Activated naive CD4-positive, alpha-beta T cell treated with Interleukin-2 at 50 U/mL for 16 hours (primary cell): ENCODE measurements around the gene AZGP1.
"Not testable (repeated sequence)": the region's sequence is repeated elsewhere in the genome, so short reads cannot be mapped to it uniquely, and the experiment has no call there.

Experiments used
- DNase-seq: peaks from one replicate; pipeline ENCODE4 v3.0.0-alpha.2; 2020

AZGP1 gene

DNA sequence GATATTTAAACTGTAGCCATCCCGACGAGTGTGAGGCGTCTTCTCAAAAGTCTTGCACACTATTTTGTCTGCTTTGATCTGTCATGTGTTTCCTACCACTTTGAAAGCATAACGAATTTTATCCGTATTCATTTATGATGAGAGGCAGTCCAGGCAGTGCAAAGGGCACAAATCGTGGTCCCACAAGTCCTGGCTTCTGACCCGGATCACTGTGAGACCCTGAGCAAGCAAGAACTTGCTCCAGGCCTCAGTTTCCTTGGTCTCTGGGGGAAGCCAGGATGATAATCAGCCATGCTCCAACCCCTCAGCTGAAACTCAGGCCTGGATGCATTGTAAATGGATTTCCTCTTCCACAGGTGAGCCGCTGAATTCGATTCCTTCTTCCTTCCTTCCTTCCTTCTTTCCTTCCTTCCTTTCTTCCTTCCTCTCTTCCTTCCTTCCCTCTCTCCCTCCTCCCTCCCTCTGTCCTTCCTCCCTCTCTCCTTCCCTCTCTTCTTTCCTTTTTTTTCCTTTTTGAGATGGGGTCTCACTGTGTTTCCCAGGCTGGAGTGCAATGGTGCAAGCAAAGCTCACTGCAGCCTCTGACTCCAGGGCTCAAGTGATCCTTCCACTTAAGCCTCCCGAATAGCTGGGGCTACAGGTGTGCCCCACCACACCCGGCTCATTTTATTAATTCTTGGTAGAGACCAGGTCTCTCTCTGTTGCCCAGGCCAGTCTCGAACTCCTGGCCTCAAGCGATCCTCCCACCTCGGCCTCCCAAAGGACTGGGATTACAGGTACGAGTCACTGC is 21.1 kb upstream of the AZGP1 start:
- no peak for DNase-seq

DNA sequence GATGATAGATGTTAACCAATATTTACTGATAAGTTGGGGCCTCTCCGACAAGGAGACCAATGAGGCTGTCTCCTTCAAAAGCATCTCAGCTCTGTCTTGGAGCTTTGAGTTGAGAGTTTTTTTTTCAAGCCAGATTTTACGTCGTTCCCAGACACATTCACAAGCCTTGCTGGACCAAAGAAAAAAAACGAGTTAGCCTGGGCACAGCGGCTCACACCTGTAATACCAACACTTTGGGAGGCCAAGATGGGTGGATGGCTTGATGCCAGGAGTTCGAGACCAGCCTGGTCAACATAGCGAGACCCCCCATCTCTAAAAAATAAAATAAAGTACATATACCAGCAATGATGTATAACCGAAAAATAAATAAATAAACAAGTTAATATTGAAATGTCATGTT is 19.0 kb upstream of the AZGP1 start:
- no peak for DNase-seq

DNA sequence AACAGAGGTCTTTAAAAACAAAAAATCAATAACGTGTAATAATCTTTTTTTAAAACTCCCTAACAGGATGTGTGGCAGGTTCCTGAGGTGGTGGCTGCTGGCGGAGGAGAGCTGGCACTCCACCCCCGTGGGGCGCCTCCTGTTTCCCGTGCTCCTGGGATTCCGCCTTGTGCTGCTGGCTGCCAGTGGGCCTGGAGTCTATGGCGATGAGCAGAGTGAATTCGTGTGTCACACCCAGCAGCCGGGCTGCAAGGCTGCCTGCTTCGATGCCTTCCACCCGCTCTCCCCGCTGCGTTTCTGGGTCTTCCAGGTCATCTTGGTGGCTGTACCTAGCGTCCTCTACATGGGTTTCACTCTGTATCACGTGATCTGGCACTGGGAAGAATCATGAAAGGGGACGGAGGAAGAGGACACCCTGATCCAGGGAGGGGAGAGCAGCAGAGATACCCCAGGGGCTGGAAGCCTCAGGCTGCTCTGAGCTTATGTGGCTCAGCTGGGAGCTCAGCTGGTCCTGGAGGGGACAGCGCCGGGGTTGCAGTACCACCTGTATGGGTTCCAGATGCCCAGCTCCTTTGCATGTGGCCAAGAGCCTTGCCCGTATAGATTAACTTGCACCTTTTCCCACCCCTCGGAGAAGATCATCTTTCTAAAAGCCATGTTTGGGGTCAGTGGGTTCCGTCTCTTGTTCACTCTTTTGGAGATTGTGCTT is 16.7 kb upstream of the AZGP1 start:
- DNase-seq: no peak

DNA sequence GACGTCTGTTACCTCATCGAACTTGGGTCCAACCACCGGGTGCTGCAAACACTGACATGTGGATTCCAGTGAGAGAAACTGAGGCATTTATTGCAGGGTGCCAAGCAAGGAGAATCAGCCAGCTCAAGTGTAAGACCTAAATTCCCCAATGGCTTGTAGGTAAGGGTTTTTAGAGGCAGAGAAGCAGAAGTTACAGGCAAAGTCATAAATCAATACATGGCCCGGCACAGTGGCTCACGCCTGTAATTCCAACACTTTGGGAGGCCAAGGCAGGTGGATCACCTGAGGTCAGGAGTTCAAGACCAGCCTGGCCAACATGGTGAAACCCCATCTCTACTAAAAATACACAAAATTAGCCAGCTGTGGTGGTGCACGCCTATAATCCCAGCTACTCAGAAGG is 15.7 kb upstream of the AZGP1 start:
- DNase-seq: not testable (repeated sequence)

DNA sequence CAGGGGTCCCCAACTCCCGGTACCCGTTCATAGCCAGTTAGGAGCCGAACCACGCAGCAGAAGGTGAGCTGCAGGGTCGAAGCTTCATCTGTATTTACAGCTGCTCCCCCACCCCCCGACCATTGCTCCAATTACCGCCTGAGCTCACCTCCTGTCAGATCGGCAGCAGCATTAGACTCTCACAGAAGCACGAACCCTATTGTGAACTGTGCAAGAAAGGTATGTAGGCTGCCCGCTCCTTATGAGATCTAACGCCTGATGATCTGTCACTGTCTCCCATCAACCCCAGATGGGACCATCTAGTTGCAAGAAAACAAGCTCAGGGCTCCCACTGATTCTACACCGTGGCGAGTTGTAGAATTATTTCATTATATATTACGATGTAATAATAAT is 14.6 kb upstream of the AZGP1 start:
- DNase-seq: no peak

DNA sequence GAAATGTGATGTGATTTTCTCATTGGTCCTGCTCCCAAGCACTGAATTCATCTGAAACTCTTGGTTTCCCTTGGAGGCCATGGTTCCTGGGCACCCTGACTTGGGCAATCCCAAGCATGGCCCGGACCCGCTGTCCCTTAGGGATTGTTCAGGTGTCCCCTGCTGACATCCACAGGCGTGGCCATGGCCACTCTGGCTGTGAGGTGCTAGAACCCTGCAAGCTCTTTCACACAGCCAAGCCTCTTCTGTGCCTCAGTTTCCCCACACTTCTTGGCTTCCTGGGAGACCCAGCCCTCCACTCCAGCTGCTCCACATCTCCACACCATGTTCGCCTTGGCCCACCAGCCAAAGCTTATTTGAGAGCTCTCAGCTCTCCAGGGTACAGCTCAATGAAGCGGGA is 12.0 kb upstream of the AZGP1 start:
- DNase-seq: no peak

DNA sequence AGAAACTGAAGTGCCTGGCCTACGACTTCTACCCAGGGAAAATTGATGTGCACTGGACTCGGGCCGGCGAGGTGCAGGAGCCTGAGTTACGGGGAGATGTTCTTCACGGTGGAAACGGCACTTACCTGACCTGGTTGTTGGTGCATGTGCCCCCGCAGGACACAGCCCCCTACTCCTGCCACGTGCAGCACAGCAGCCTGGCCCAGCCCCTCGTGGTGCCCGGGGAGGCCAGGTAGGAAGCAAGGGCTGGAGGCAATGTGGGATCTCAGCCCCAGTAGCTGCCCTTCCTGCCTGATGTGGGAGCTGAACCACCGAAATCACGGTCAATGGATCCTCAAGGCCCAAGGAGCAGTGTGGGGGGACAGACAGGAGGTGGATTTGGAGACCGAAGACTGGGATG is 11.5 kb upstream of the AZGP1 start:
- not testable (repeated sequence) for DNase-seq

DNA sequence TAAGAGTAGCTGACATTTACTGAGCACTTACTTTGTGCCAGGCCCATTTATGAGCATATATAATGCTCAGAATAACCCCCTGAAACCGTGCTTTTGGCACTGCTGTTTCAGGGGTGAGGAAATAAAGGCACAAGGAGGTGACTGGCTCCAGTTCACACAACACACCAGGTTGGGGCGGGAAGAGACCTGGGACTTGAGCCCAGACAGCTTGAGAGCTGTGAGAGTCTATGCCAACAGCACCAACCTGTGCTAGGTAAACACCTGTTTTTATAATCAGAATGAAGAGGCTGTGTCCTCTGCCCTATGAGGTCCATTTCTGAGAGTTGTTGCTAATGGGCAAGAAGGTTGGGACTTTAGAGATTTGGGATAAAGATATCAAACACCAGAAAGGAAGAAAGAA is 8.8 kb upstream of the AZGP1 start:
- DNase-seq: no peak

DNA sequence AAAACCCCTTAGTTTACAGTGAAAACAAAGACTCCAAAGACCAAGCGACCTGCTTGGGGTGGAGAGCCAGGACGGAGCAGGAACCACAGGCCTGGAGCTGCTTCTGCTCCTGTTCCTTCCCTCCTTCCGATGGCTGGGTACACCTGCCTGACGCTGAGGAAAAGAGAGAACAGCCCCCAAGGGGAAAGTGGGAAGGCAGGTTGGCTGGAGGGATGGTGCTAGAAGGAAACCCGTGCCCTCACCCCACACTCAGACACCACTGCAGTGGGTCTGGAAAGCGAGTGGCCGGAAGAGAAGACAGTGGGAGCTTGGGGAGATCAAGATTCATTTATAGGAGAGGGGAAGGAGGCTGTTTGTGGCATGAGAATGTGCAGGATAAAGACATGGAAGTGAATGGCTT is 5.2 kb upstream of the AZGP1 start:
- not testable (repeated sequence) for DNase-seq

DNA sequence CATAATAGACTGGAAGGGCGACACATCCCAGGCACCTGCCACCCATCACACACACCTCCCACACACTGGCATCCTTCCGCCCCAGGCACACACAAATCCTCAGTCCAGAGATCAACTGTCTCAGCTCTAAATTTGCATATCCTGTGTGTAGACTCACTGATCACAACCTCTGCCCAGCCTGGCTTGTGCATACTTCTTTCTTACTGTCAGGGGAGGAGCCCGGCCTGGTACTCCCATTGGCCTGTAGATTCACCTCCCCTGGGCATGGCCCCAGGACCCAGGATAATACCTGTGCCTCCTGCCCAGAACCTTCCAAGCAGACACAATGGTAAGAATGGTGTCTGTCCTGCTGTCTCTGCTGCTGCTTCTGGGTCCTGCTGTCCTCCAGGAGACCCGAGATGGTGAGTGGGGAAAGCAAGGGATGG is 4.6 kb upstream of the AZGP1 start:
- not testable (repeated sequence) for DNase-seq

DNA sequence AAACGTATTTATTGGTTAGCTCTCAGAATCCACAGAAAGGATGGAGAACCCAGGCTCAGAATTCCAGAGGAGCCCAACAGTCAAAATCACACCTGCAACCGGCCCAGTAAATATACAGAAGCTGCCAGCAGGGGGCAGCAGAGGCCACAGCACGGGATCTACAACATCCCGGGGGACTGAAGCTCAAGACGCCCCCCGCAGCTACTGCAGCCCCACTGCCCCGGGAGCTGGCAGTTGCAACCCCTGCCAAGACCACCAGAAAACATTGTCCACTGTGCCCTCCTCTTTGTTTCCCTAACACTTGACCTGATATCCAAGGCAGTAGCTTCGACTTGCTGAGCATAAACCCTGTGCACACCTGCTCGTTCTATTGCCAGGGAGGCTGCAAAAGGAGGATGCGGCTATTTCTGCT is 4.0 kb upstream of the AZGP1 start:
- DNase-seq: peak; percentile 70

DNA sequence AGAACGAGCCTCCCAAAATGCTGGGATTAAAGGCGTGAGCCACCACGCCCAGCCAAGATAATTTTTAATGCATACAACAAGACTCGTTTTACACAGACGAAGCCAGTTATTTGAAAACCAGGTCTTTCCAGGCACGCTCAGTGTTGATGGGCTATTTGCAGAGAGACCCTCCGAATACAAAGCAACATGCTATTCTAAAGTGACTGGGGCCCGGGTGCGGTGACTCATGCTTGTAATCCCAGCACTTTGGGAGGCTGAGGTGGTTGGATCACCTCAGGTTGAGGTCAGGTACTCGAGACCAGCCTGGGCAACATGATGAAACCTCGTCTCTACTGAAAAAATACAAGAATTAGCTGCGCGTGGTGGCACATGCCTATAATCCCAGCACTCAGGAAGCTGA is 795 bp upstream of the AZGP1 start:
- DNase-seq: no peak

DNA sequence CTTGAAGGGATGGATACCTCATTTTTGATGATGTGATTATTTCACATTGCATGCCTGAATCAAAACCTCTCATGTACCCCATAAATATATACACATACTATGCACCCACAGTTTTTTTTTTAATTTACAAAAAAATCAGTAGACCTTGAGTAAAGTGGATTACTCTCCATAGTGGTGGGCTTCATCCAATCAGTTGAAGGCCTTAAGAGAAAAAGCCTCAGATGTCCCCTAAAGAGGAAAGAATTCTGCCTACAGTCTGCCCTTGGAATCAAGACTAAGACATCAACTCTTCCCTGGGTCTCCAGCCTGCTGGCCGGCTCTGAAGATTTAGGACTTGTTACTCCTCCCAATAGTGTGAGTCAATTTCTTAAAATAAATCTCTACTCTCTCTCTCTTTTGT is 1.1 kb downstream of the AZGP1 start:
- no peak for DNase-seq

DNA sequence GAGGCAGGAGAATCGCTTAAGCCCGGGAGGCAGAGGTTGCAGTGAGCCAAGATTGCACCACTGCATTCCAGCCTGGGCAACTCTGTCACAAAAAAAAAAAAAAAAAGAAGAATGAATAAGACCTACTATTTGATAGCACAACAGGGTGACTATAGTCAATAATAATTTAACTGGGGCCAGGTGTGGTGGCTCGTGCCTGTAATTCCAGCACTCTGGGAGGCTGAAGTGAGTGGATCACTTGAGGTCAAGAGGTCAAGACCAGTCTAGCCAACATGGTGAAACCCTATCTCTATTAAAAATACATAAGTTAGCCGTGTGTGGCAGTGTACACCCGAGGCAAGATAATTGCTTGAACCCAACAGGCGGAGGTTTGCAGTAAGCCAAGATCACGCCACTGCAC is 2.0 kb downstream of the AZGP1 start:
- not testable (repeated sequence) for DNase-seq

DNA sequence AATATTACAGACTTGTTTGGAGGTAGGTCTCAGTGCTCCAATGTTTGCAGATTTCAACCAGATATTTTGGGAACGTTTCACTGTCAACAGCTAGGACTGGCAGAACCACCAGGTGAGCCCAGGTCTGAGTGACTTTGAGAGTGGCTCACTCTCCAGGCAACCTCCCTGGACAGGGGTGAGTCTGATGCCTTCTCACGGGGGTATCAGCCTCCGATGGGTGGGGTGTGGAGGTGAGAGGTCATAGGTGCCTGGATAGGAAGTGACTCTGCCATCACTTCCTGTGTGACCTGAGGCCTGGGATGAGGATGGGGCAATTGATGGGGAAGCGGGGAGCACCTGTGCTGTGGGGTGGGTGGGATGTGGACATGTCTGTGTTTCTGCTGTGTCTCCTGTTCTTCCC is 4.6 kb downstream of the AZGP1 start:
- DNase-seq: no peak

DNA sequence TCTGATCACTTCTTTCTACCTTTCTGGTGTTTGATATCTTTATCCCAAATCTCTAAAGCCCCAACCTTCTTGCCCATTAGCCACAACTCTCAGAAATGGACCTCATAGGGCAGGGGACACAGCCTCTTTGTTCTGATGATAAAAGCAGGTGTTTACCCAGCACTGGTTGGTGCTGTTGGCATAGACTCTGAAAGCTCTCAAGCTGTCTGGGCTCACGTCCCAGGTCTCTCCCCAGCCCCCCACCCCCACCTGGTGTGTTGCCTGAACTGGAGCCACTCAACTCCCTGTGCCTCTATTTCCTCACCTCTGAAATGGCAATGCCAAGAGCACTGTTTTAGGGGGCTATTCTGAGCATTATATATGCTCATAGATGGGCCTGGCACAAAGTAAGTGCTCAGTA is 6.0 kb downstream of the AZGP1 start:
- DNase-seq: not testable (repeated sequence)

DNA sequence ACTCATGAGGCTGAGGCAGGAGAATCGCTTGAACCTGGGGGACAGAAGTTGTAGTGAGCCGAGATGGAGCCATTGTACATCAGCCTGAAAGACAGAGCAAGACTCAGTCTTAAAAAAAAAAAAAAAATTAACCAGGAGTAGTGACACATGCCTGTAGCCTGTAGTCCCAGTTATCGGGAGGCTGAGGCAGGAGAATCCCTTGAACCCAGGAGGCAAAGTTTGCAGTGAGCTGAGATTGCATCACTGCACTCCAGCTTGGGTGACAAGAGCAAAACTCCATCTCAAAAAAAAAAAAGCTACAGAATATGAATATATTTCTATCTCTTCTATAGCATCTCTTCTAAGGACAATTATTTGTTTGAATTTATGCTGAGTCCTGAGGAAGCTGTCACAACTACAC is 6.5 kb downstream of the AZGP1 start:
- DNase-seq: no peak

DNA sequence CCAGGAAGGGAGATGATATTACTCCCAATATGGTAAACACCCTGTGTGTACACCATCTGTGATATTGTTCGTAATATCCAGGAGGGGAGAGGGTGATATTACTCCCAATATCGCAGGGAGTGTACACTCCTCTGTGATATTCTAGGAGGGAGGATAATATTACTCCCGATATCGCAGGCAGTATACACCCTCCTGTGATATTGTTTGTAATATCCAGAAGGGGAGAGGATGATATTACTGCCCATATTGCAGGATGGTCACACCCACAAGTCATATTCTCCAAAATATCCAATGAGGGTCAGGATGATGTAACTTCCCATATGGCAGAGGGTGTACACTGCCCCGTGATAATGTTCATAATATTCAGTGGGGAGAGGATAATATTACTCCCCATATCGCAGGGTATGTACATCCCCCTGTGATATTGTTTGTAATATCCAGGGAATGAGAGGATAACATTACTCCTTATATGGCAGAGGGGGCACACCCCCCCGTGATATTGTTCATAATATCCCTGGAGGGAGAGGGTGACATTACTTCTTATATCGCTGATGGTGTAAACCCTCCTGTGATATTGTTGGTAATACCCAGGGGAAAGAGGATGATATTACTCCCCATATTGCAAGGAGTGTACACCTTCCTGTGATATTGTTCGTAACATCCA is 17.1 kb downstream of the AZGP1 start:
- DNase-seq: no peak

DNA sequence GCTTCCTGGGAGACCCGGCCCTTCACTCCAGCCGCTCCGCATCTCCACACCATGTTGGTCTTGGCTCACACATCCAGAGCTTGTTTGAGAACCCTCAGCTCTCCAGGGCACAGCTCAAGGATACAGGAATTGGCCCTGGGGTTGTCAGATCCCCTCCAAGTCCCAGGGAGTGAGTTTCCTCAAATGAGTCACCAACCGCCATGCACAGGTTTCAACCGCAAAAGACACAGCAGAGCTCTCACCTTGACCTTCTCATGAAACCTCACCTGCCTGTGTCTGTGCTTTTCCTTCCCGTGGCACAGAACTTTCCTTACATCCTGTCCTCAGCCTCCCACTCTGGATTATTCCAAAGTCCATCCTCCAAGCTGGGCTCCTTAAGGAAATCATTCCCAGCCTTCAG is 20.6 kb downstream of the AZGP1 start:
- DNase-seq: no peak

DNA sequence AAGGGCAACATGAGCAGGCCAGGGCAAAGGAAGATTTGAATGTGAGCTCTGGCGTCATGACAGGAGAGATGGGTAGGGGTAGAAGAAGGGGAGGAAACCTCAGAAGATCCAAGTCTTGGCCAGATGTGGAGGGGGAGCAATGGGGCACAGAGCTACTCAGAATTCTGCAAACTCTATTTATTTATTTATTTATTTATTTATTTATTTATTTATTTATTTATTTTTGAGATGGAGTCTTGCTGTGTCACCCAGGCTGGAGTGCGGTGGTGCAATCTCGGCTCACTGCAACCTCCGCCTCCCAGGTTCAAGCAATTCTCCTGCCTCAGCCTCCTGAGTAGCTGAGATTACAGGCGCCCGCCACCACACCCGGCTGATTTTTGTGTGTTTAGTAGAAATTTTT is 21.2 kb downstream of the AZGP1 start:
- DNase-seq: not testable (repeated sequence)

DNA sequence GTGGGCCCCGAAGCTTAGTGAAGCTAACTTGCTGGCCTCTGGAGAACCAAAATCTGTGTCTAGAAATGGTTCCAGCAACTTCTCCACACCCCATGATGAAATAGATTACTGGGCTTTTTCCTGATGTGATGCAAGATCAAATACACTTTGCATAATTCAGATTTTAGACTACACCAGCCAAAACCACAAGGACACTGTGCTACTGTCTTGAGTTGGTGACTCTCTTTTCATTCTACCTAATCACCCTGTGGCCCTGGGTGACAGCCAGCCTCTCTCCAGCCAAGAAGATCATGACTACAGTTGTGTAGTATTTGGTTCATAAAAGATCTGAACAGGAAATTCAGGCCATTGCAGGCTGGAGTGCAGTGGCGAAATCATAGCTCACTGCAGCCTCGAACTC is 22.2 kb downstream of the AZGP1 start:
- no peak for DNase-seq

DNA sequence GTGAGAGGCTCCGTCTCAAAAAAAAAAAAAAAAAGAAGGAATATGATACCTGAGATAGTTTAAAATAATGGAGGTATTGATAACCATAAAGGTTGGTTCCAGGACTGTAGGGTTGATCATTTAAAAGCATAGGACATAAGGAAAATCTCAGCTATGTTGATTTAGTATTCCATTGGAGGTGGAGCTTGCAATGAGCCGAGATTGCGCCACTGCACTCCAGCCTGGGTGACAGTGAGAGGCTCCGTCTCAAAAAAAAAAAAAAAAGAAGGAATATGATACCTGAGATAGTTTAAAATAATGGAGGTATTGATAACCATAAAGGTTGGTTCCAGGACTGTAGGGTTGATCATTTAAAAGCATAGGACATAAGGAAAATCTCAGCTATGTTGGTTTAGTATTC is 23.2 kb downstream of the AZGP1 start:
- not testable (repeated sequence) for DNase-seq

DNA sequence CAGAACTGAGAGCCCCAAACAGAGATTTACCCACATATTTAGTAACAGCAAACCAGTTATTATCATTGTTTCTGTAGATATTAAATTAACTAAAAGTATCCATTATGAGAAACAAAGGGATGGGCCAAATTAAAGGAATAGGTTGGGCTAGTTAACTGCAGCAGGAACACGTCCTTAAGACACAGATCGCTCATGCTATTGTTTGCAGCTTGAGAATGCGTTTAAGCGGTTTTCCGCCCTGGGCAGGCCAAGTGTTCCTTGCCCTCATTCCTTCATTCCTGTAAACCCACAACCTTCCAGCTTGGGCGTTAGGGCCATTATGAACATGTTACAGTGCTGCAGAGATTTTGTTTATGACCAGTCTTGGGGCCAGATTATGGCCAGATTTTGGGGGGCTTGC is 25.0 kb downstream of the AZGP1 start:
- DNase-seq: not testable (repeated sequence)

DNA sequence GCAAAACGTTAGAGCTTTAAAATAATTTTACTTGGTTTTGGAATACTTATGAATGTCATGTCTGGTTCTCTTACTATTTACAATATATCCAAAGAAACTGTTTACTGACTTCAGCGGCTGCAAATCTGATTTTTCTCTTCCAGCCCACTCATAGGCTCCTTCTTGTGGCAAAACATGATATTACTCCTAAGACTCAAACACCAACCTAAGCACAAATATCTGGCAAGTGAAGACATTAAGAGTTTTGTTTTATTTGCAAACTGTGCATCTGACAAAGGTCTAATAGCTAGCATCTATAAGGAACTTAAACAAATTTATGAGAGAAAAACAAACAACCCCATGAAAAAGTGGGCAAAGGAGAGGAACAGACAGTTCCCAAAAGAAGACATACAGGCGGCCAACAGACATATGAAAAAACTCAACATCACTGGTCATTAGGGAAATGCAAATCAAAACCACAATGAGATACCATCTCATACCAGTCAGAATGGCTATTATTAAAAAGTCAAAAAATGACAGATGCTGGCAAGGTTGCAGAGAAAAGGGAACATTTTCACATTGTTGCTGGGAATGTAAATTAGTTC is 26.1 kb downstream of the AZGP1 start:
- no peak for DNase-seq
